Right renal pelvis (tissue), 4 donors: ENCODE data around the gene SMIM1. TPM values are rescaled to one million over a fixed set of nuclear protein-coding genes. Genes with fewer than 3 reads are reported as not detected.

ENCODE experiments used
- DNase-seq, 4 donors: peaks; one replicate each; pipeline ENCODE4 v3.0.0-alpha.2; 2013; ENCODE audit warnings: low read depth in 4 of 4, low spot score in 3 of 4, missing footprints in 1 of 4
- polyA plus RNA-seq, 4 donors: library from polyadenylated mRNA; unstranded; fragments of 120-200 nt; gene quantifications; one replicate each; pipeline ENCODE4 v1.2.1, GENCODE V29; 2013; ENCODE audit not compliant: insufficient read length in 4 of 4

SMIM1 gene
- polyA plus RNA-seq, 4 donors, result 11.4 to 18.4 (median 14.5) TPM

- DNase-seq, result no peak
These were observed 18.7 kb upstream of the SMIM1 start for GRCh38 chr1:3753656-3754454.

- no peak for DNase-seq
These were observed 16.2 kb upstream of the SMIM1 start for GRCh38 chr1:3756394-3756793.

GRCh38 chr1:3759164-3759563, 13.4 kb upstream of the SMIM1 start:
- no peak for DNase-seq

GRCh38 chr1:3759796-3760195, 12.8 kb upstream of the SMIM1 start:
- DNase-seq, result no peak

DNA sequence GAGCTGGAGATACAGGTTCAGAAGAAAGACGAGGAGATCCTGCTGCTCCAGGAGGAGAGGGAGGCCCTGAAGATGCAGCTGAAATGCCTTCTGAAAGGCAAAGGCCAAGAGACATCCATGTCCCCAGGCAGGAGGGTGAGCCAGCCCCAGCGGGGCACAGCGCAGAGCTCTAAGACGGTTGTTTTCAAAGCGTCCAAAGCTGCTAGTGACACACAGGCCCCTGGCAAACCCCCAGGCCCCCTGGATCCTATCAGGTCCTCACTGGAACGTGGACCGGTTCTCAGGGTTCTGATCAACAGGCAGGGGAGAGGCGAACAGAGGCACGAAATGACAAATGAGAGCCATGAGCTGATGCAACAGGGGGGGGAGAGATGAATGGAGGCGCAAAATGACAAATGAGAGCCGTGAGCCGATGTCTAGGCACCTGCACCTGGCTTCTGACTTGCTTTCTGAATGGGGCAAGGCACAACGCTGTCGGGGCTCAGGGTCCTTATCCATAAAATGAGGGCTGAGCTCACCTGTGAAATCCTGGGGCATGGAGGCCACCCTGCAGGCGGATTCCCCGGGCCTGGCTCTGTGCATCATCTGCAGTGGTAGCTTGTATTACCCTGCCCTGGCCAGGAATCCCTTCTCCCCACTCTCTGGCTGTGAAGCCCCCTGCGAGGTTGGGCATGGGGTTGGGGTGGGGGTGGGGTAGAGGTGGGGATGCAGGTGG, 11.1 kb upstream of the SMIM1 start:
- DNase-seq, result no peak

DNA sequence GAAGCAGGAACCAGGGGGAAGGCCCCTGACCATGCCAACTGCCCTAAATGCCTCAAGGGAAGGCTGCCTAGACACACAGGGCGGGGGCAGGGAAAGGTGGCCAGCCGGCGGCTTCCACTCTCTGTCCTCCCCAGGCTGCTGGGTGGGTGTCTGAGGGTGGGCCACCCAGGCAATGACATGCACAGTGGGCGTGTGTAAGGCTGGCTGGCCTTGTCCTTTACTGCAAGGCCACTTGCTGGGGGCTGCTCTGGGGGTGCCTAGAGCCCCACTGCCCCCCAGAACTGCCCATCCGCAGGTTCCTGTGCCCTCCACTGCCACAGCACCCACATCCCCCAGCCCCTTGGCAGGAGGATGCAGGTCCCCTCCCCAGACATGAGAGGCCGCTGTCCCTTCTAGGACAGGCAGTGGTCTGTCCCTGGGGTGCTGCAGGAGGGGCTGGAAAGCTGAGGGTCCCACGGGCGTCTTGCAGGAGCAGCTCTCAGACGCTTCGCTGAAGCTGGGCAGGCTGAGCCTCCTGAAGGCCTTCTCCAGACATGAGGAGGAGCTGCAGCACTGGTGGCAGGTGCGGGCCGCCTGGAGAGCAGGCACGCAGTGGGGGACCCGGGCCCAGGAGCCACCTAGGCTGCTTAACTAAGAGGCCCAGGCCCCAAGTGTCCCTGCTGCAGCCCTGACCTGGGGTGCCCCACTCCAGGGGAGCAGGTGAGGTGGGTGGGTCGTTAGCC, 10.2 kb upstream of the SMIM1 start:
- DNase-seq, result no peak

- no peak for DNase-seq
These were observed 9.7 kb upstream of the SMIM1 start for GRCh38 chr1:3762873-3763228.

DNA sequence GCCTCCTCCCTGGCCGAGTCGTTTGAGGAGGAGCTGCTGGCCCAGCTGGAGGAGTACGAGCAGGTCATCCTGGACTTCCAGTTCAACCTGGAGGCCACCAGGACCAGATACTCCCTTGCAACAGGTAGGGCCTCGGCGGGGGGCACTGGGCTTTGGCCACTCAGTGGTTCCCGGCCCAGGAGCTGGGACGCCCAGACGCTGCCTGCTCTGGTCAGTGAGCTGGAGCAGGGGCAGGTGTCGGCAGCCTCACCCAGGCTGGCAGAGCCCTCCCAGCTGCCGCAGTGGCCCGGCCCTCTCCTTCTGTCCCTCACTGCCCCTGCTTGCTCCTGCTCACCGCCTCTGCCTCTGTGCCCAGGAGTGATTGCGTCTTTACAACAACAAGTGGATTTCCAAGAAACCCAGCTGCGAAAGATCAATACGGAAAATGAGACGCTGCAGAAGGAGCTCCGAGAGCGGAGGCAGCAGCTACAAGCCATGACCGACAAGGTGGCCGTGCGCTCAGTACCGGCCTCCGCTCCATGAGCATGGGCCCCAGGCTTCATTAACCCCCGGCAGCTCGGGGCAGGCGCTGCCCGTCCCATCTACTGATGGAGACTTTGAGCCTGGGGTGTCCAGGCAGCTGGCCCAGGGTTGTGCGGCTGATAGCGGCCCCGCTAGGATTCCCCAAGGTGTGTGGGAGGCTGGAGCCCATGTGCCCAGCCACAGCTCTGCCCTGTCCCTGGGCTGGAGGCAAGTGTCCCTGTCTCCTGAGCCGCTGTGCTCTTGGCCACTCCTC, 9.0 kb upstream of the SMIM1 start:
- DNase-seq, result no peak

- no peak for DNase-seq
These were observed 5.1 kb upstream of the SMIM1 start for GRCh38 chr1:3767328-3767925.

- DNase-seq, result no peak
These were observed 3.6 kb upstream of the SMIM1 start for GRCh38 chr1:3768811-3769390.

GRCh38 chr1:3770047-3770765, 2.3 kb upstream of the SMIM1 start:
- no peak for DNase-seq

DNA sequence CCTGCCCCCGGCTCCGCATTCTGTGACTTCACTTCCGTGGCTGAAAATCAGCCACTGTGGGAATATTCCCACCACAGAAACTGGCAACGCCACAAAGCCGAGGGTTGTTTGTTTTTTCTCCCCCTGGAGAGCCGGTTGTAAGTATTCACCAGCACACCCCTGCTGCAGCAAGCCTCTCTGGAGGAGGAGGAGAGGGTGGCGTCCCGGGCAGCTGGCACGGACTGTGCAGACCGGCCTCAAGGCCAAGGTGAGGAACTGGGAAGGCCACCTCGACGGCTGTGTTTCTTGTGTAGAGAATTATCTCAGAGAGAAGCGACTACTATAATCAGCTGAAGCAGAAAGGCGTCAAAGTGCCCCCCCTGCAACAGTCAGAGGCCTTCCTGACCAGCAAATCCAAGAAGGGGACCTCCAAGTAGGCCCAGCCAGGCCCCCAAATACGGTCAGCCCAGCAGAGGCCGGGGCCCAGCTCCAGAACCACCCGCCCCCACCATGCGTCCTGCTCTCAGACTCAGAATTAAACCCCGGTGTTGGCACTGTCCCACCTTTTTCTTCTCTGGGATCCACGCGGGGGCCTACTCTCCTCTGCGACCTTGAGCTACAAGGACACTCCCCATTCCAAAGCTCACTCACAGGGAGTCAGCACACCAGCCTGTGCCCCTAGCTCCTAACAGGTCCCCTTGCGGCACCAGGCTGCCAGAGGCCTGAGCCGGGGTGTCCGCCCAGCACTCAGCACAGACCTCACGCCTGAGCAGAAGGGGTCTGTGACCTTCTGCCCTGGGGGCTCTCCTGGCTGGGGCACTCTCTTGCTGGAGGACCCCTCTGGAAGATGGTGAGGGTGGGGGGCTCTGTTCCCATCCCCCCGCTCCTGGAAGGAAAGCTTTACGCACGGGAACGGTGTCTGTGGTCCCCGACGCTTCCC, 1.2 kb upstream of the SMIM1 start:
- no peak for DNase-seq

GRCh38 chr1:3772027-3772714, 378 bp upstream of the SMIM1 start:
- DNase-seq, result peak; percentile 64 to 73 (median 70)

DNA sequence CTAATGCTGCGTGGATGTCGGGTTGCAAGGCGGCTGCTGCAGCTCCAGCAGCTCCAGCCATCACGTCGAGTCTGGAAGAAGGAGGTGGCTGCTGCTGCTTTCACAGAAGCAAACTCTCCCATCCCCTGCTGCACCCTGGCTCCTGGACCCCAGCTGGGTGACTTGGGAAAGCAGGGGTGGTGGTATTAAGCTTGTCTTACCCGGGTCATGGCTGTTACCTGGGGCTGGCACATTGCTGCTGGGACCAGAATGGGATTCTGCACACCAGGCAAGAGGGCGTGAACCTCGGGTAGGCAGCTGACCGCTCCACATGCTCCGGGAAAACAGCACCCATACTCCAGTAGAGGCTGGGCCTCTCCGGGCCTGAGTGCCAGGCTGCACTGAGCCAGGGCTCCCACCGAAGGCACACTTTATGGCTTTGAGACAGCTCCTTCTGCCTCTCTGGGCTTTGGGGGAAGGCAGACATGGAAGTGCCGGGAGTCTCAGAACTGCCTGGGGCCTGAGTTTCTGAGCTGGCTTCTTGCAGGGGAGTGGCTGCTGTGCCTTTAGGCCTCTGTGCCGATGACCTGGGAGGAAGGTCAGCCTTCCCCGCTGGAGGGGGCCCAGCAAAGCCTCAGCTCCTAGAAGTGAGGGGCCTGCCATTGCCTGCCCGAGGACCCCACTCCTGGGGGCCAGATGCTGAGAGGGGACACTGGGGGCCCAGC, 1.2 kb downstream of the SMIM1 start:
- DNase-seq, result no peak

DNA sequence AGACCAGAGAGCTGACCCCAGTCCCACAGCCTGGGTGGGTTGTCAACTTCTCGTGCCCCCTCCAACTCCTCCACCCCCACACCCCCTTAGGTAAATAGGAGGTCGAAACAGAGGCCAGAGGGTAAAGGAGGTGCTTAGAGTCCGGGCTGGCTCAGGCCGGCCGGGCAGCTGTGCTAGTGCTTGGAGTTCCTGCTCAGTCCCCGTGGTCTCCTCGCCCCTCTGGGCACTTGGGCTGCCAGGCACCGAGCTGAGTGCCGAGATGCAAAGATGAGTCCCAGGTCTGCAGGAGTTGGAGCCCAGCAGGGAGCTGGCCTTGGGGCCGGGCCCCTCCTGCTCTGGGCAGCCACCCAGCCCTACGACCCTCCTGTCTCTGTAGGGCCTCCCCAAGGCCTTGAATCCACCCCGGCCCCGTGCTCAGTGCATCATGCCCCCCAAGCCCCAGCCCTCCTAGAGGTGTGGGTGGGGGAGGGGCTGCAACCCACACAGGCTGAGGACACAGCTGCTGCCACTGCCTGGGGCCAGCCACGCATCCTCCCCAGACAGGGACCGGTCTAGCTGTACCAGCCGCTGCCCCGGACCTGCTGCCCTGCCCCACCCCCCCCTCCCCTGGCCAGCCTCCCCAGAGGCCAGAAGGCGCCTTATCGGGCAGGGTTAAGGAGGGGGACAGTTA, 1.9 kb downstream of the SMIM1 start:
- DNase-seq, result no peak

- no peak for DNase-seq
These were observed 2.5 kb downstream of the SMIM1 start for GRCh38 chr1:3774946-3775489.
